Measurements from ENCODE around the gene LRRFIP1.

Gene LRRFIP1

GRCh38 chr2:237798236-237799059 lies 171.1 kb downstream of the LRRFIP1 start, which contains the start of gene RBM44:
TSS of gene RBM44 (plus strand) at chr2:237798779. CDS start at chr2:237813610, 14,831 bp downstream.
- DNase-seq = no peak

GRCh38 chr2:237799060-237799428 lies 171.7 kb downstream of the LRRFIP1 start:
- DNase-seq = no peak

GRCh38 chr2:237801466-237801865 lies 174.1 kb downstream of the LRRFIP1 start:
- DNase-seq = no peak

GRCh38 chr2:237806334-237806733 lies 178.9 kb downstream of the LRRFIP1 start:
- no peak for DNase-seq

GRCh38 chr2:237815637-237816036 lies 188.2 kb downstream of the LRRFIP1 start:
- DNase-seq = no peak

GRCh38 chr2:237816531-237816930 lies 189.1 kb downstream of the LRRFIP1 start:
- peak; percentile 77 for DNase-seq

GRCh38 chr2:237818066-237818473 lies 190.7 kb downstream of the LRRFIP1 start:
- no peak for DNase-seq

GRCh38 chr2:237819231-237819630 lies 191.8 kb downstream of the LRRFIP1 start:
- no peak for DNase-seq

GRCh38 chr2:237820421-237820820 lies 193.0 kb downstream of the LRRFIP1 start:
- DNase-seq = no peak

GRCh38 chr2:237823544-237823943 lies 196.2 kb downstream of the LRRFIP1 start:
- DNase-seq = no peak

- no peak for DNase-seq
Measured at GRCh38 chr2:237824085-237824484, 196.7 kb downstream of the LRRFIP1 start.

- DNase-seq = no peak
Measured at GRCh38 chr2:237827421-237827987, 200.1 kb downstream of the LRRFIP1 start.
